OCI-LY1 (cell line): ENCODE measurements around the gene RPL28.

Experiments
- H2AFZ ChIP-seq: fragments of 200-600 bp; sonication (generic), shearing (Covaris generic); 2 replicates; pipeline ENCODE4 v1.6.0; 2014; ENCODE audit warnings: antibody characterized with exemption, mild to moderate bottlenecking, low read length
- H3F3A ChIP-seq: fragments of 200-600 bp; sonication (generic), shearing (Covaris generic); 2 replicates; pipeline ENCODE4 v1.6.0; 2014; ENCODE audit warnings: mild to moderate bottlenecking, antibody characterized with exemption, low read length, moderate library complexity; ENCODE audit not compliant: insufficient read depth
- H3K27ac ChIP-seq: fragments of 200-600 bp; sonication (generic); 2 replicates; pipeline ENCODE4 v1.5.1; 2014; ENCODE audit warnings: low read length, mixed run types, mild to moderate bottlenecking, low read depth; ENCODE audit not compliant: poor library complexity, severe bottlenecking
- H3K27me3 ChIP-seq: fragments of 200-600 bp; sonication (generic); 2 replicates; pipeline ENCODE4 v1.6.0; 2014; ENCODE audit warnings: antibody characterized with exemption, mild to moderate bottlenecking, low read length, moderate library complexity; ENCODE audit not compliant: insufficient read depth
- H3K36me3 ChIP-seq: fragments of 200-600 bp; sonication (generic); 2 replicates; pipeline ENCODE4 v1.6.1; 2014; ENCODE audit warnings: mild to moderate bottlenecking, antibody characterized with exemption, low read length, moderate library complexity, mixed read lengths; ENCODE audit not compliant: insufficient read depth
- H3K4me1 ChIP-seq: fragments of 200-600 bp; sonication (generic); 2 replicates; pipeline ENCODE4 v1.5.1; 2014; ENCODE audit warnings: mild to moderate bottlenecking, low read length, moderate library complexity; ENCODE audit not compliant: insufficient read depth, severe bottlenecking
- H3K4me2 ChIP-seq: fragments of 200-600 bp; sonication (generic), shearing (Covaris generic); 2 replicates; pipeline ENCODE4 v1.6.1; 2014; ENCODE audit warnings: low read length
- H3K4me3 ChIP-seq: fragments of 200-600 bp; sonication (generic); 2 replicates; pipeline ENCODE4 v1.5.1; 2014; ENCODE audit warnings: low read length, low read depth, mild to moderate bottlenecking, mixed read lengths; ENCODE audit not compliant: poor library complexity, severe bottlenecking
- H3K79me2 ChIP-seq: fragments of 200-600 bp; shearing (Covaris generic); 2 replicates; pipeline ENCODE4 v1.6.1; 2016; ENCODE audit warnings: mixed run types, low read length, mixed read lengths; ENCODE audit not compliant: insufficient read depth
- H3K9ac ChIP-seq: fragments of 200-600 bp; sonication (generic), shearing (Covaris generic); 2 replicates; pipeline ENCODE4 v1.6.1; 2014; ENCODE audit warnings: mild to moderate bottlenecking, low read length, mixed read lengths
- H3K9me2 ChIP-seq: fragments of 200-600 bp; sonication (generic), shearing (Covaris generic); 2 replicates; pipeline ENCODE4 v1.6.1; 2014; ENCODE audit warnings: low read depth, mild to moderate bottlenecking, low read length, mixed read lengths
- H3K9me3 ChIP-seq: fragments of 200-600 bp; shearing (Covaris generic); 2 replicates; pipeline ENCODE4 v1.6.1; 2014; ENCODE audit warnings: low read length, mixed read lengths
- H4K20me1 ChIP-seq: fragments of 200-600 bp; sonication (generic), shearing (Covaris generic); 2 replicates; pipeline ENCODE4 v1.6.0; 2016; ENCODE audit warnings: mild to moderate bottlenecking, low read length; ENCODE audit not compliant: insufficient read depth
- EZH2 ChIP-seq: fragments of 200-600 bp; sonication (generic), shearing (Covaris generic); IDR thresholded peaks from 2 replicates; pipeline ENCODE4 v1.8.0; 2017; ENCODE audit warnings: borderline replicate concordance, mixed run types, mild to moderate bottlenecking, antibody characterized with exemption, low read length, moderate library complexity, mixed read lengths
- TF ChIP-seq, protein P1 (sequence below): fragments of 200-600 bp; sonication (generic), shearing (Covaris generic); IDR thresholded peaks from 2 replicates; pipeline ENCODE4 v1.5.1; 2017; ENCODE audit warnings: mild to moderate bottlenecking, antibody characterized with exemption, low read length, moderate library complexity, mixed read lengths

RPL28 gene

DNA sequence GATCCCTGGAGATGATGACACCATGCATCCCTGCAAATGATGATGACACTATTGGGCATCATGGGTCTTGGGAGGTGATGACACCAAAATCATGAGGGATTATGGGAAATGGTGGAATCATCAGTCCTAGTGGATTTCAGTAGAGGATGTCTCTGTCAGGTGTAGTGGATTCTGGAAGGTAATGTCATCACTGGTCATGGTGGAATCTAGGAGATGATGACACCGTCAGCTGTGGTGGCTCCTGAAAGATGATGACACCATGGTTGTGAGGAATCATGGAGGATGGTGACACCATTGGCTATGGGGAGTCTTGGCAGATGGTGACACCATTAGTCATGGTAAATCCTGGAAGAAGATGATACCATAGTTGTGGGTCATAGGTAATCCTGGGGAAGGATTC lies 45.5 kb downstream of the RPL28 start:
- Histone ChIP-seq H3K4me1 (no peaks in the 10 kb centered on the region), H3K27me3 (no peaks in the 10 kb centered on the region), H3K79me2 (no peaks in the 10 kb centered on the region), H3K9me2 (no peaks in the 10 kb centered on the region), H3K9ac (no peak overlapping the region), H4K20me1 (no peaks in the 10 kb centered on the region), H2AFZ (no peak overlapping the region), H3K27ac (no peak overlapping the region), H3K9me3 (no peaks in the 10 kb centered on the region), H3K4me3 (no peak overlapping the region), H3K36me3 (no peaks in the 10 kb centered on the region), H3F3A (no peaks in the 10 kb centered on the region), H3K4me2 (no peak overlapping the region)
- TF ChIP-seq EZH2, result no peak

- Histone ChIP-seq H3K9me3 (no peaks in the 10 kb centered on the region), H3K9me2 (no peaks in the 10 kb centered on the region), H3K27me3 (no peaks in the 10 kb centered on the region), H3K9ac (no peak overlapping the region), H3K79me2 (no peaks in the 10 kb centered on the region), H3K4me2 (no peak overlapping the region), H3K36me3 (no peaks in the 10 kb centered on the region), H3K4me1 (no peaks in the 10 kb centered on the region), H3F3A (no peaks in the 10 kb centered on the region), H4K20me1 (no peaks in the 10 kb centered on the region), H2AFZ (no peak overlapping the region), H3K27ac (no peak overlapping the region), H3K4me3 (no peak overlapping the region)
- TF ChIP-seq, protein P1, sequence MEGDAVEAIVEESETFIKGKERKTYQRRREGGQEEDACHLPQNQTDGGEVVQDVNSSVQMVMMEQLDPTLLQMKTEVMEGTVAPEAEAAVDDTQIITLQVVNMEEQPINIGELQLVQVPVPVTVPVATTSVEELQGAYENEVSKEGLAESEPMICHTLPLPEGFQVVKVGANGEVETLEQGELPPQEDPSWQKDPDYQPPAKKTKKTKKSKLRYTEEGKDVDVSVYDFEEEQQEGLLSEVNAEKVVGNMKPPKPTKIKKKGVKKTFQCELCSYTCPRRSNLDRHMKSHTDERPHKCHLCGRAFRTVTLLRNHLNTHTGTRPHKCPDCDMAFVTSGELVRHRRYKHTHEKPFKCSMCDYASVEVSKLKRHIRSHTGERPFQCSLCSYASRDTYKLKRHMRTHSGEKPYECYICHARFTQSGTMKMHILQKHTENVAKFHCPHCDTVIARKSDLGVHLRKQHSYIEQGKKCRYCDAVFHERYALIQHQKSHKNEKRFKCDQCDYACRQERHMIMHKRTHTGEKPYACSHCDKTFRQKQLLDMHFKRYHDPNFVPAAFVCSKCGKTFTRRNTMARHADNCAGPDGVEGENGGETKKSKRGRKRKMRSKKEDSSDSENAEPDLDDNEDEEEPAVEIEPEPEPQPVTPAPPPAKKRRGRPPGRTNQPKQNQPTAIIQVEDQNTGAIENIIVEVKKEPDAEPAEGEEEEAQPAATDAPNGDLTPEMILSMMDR, result no peak
- no peak for TF ChIP-seq EZH2
Measured at GRCh38 chr19:55432241-55432959, 46.7 kb downstream of the RPL28 start.

DNA sequence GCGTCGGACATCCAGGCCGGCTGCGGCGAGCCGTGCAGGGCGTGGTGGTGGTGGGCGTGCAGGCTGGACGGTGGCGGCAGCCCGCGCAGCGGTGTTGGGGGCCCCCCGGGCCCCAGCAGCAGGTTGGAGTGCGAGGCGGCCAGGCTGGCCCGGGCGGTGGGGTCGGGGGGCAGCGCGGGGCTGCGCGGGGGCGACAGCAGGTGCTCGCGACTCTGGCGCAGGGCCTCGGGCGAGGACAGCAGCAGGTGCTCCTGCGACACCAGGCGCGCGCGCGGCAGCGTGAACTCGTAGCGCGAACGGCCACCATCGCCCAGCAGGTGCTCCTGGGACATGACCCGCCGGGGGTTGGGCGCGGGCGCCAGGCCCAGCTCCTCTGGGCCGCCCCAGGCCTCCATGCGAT lies 47.6 kb downstream of the RPL28 start:
- H3F3A ChIP-seq, result no peaks in the 10 kb centered on the region
- no peaks in the 10 kb centered on the region for H4K20me1 ChIP-seq
- no peaks in the 10 kb centered on the region for H3K27me3 ChIP-seq
- no peaks in the 10 kb centered on the region for H3K9me3 ChIP-seq
- no peaks in the 10 kb centered on the region for H3K9me2 ChIP-seq
- H3K9ac ChIP-seq, result no peak overlapping the region
- TF ChIP-seq EZH2, result no peak
- no peaks in the 10 kb centered on the region for H3K79me2 ChIP-seq
- no peak overlapping the region for H3K4me2 ChIP-seq
- no peak overlapping the region for H3K4me3 ChIP-seq
- no peaks in the 10 kb centered on the region for H3K4me1 ChIP-seq
- H3K36me3 ChIP-seq, result no peaks in the 10 kb centered on the region
- no peak overlapping the region for H2AFZ ChIP-seq
- H3K27ac ChIP-seq, result no peak overlapping the region

- H3K27me3 ChIP-seq, result no peaks in the 10 kb centered on the region
- no peak for TF ChIP-seq EZH2
- TF ChIP-seq, protein P1, result no peak
Measured at GRCh38 chr19:55434356-55434919, 48.7 kb downstream of the RPL28 start.

More at GRCh38 chr19:55434356-55434919, 48.7 kb downstream of the RPL28 start:
- no peaks in the 10 kb centered on the region for H4K20me1 ChIP-seq
- no peaks in the 10 kb centered on the region for H3K9me2 ChIP-seq
- H3K79me2 ChIP-seq, result no peaks in the 10 kb centered on the region
- H3K4me3 ChIP-seq, result no peak overlapping the region
- H3K36me3 ChIP-seq, result no peaks in the 10 kb centered on the region
- H3K9ac ChIP-seq, result no peak overlapping the region
- H3K4me1 ChIP-seq, result no peaks in the 10 kb centered on the region
- H3K9me3 ChIP-seq, result no peaks in the 10 kb centered on the region
- no peak overlapping the region for H2AFZ ChIP-seq
- no peak overlapping the region for H3K4me2 ChIP-seq
- H3F3A ChIP-seq, result no peaks in the 10 kb centered on the region
- H3K27ac ChIP-seq, result no peak overlapping the region
